Liver (tissue), 9 donors: ENCODE measurements around the gene WDR20. TPM values are rescaled to one million over a fixed set of nuclear protein-coding genes. Genes with fewer than 3 reads are reported as not detected.

ENCODE experiments used
- DNase-seq: peaks from one replicate; pipeline ENCODE4 v3.0.0-alpha.2; 2017; ENCODE audit warnings: low spot score
- H3K27ac ChIP-seq, 2 donors: one replicate each; pipeline ENCODE4 v1.7.0; 2013; ENCODE audit warnings: inconsistent platforms in 2 of 2, low read length in 2 of 2, control low read depth in 1 of 2, low read depth in 1 of 2, mild to moderate bottlenecking in 1 of 2
- H3K27me3 ChIP-seq, 4 donors: one replicate each; pipeline versions ENCODE4 v1.6.1 to v1.7.0; 2013; ENCODE audit warnings: low read length in 3 of 4, inconsistent platforms in 1 of 4, mild to moderate bottlenecking in 1 of 4, moderate library complexity in 1 of 4; ENCODE audit not compliant: control insufficient read depth in 4 of 4, insufficient read depth in 4 of 4
- H3K36me3 ChIP-seq, 4 donors: one replicate each; pipeline versions ENCODE4 v1.6.1 to v1.7.0; 2013; ENCODE audit warnings: low read length in 3 of 4, mild to moderate bottlenecking in 3 of 4, low read depth in 1 of 4, moderate library complexity in 1 of 4; ENCODE audit not compliant: control insufficient read depth in 4 of 4, insufficient read depth in 3 of 4
- H3K4me1 ChIP-seq, 4 donors: one replicate each; pipeline versions ENCODE4 v1.6.1 to v1.7.0; 2013; ENCODE audit warnings: low read length in 3 of 4, mild to moderate bottlenecking in 3 of 4, moderate library complexity in 1 of 4; ENCODE audit not compliant: control insufficient read depth in 4 of 4, insufficient read depth in 4 of 4
- H3K4me3 ChIP-seq, 3 donors: one replicate each; pipeline versions ENCODE4 v1.6.1 to v1.7.0; 2013; ENCODE audit warnings: low read length in 3 of 3, control low read depth in 1 of 3, low read depth in 1 of 3, mild to moderate bottlenecking in 1 of 3
- H3K9ac ChIP-seq, 2 donors: one replicate each; pipeline ENCODE4 v1.7.0; 2013; ENCODE audit warnings: low read length in 2 of 2, mild to moderate bottlenecking in 2 of 2, moderate library complexity in 2 of 2, control low read depth in 1 of 2, low read depth in 1 of 2
- H3K9me3 ChIP-seq, 4 donors: one replicate each; pipeline versions ENCODE4 v1.6.1 to v1.7.0; 2013; ENCODE audit warnings: low read length in 3 of 4; ENCODE audit not compliant: control insufficient read depth in 4 of 4
- ATF3 ChIP-seq: IDR thresholded peaks from 2 replicates; pipeline ENCODE4 v1.6.1; 2016; ENCODE audit warnings: antibody characterized with exemption
- CTCF ChIP-seq: fragments of 150-350 bp; IDR thresholded peaks from 2 replicates; pipeline ENCODE4 v1.5.1; 2017; ENCODE audit warnings: improper control_type of control experiment, low read depth, low read length; ENCODE audit not compliant: missing input control
- EGR1 ChIP-seq, 2 donors: IDR thresholded peaks; 2 replicates each; pipeline ENCODE4 v1.6.1; 2016 to 2018; ENCODE audit warnings: antibody characterized with exemption in 2 of 2, low read depth in 2 of 2
- FOXA1 ChIP-seq: IDR thresholded peaks from 2 replicates; pipeline ENCODE4 v1.6.1; 2016; ENCODE audit warnings: antibody characterized with exemption
- FOXA2 ChIP-seq: IDR thresholded peaks from 2 replicates; pipeline ENCODE4 v1.6.1; 2016; ENCODE audit warnings: antibody characterized with exemption
- GABPA ChIP-seq, 2 donors: IDR thresholded peaks in 1 of 2; conservative IDR thresholded peaks in 1 of 2; 2 replicates each; pipeline ENCODE4 v1.6.1; 2016; ENCODE audit warnings: antibody characterized with exemption in 2 of 2, mild to moderate bottlenecking in 1 of 2, moderate library complexity in 1 of 2
- HNF4A ChIP-seq, 2 donors: conservative IDR thresholded peaks; 2 replicates each; pipeline ENCODE4 v1.6.1; 2016; ENCODE audit warnings: antibody characterized with exemption in 2 of 2, mild to moderate bottlenecking in 2 of 2
- HNF4G ChIP-seq: IDR thresholded peaks from 2 replicates; pipeline ENCODE4 v1.6.1; 2016; ENCODE audit warnings: antibody characterized with exemption
- JUND ChIP-seq, 2 donors: IDR thresholded peaks; 2 replicates each; pipeline ENCODE4 v1.6.1; 2016; ENCODE audit warnings: antibody characterized with exemption in 2 of 2
- MAX ChIP-seq: IDR thresholded peaks from 2 replicates; pipeline ENCODE4 v1.6.1; 2016; ENCODE audit warnings: antibody characterized with exemption
- NR2F2 ChIP-seq: IDR thresholded peaks from 2 replicates; pipeline ENCODE4 v1.6.1; 2016; ENCODE audit warnings: antibody characterized with exemption
- RAD21 ChIP-seq, 2 donors: IDR thresholded peaks; 2 replicates each; pipeline ENCODE4 v1.6.1; 2016; ENCODE audit warnings: antibody characterized with exemption in 2 of 2, mild to moderate bottlenecking in 2 of 2
- REST ChIP-seq: IDR thresholded peaks from 2 replicates; pipeline ENCODE4 v1.6.1; 2016; ENCODE audit warnings: antibody characterized with exemption, mild to moderate bottlenecking
- RXRA ChIP-seq, 2 donors: IDR thresholded peaks; 2 replicates each; pipeline ENCODE4 v1.6.1; 2017 to 2018; ENCODE audit warnings: antibody characterized with exemption in 2 of 2, mild to moderate bottlenecking in 1 of 2
- SP1 ChIP-seq: IDR thresholded peaks from 2 replicates; pipeline ENCODE4 v1.6.1; 2018; ENCODE audit warnings: antibody characterized with exemption, mild to moderate bottlenecking
- TAF1 ChIP-seq: conservative IDR thresholded peaks from 2 replicates; pipeline ENCODE4 v1.6.1; 2016; ENCODE audit warnings: antibody characterized with exemption, mild to moderate bottlenecking
- YY1 ChIP-seq: IDR thresholded peaks from 2 replicates; pipeline ENCODE4 v1.6.1; 2016; ENCODE audit warnings: antibody characterized with exemption, mild to moderate bottlenecking
- WGBS: extraction: QIAGEN DNeasy Blood & Tissue Kit; methylation state at CpG from one replicate; pipeline ENCODE4 v1.1.7; 2013; 5-methylcytosine and 5-hydroxymethylcytosine counted together
- polyA plus RNA-seq, 2 donors: library from polyadenylated mRNA; stranded (reverse) in 1 of 2; unstranded in 1 of 2; fragments of 200-250 nt in 1 of 2; fragments of >200 nt in 1 of 2; fragmentation: Nextera tagmentation in 1 of 2; extraction: Ambion mirVana in 1 of 2; gene quantifications; one replicate each; pipeline versions ENCODE4 v1.2.1 to v1.2.3, GENCODE V29; 2013 to 2015
- total RNA-seq, 2 donors: library from RNA; depleted of rRNA; stranded (reverse); fragments of >200 nt; gene quantifications; one replicate each; pipeline ENCODE4 v1.2.3, GENCODE V29; 2014
- donor health status: healthy.
- donor health status: healthy.
- donor health status: healthy.
- donor health status: healthy.
- donor health status: healthy.

Gene WDR20
- total and polyA plus RNA-seq, 4 donors, result 6.5 to 18.5 (median 11.0) TPM

GRCh38 chr14:102158797-102159196, 19.1 kb downstream of the WDR20 start:
- Histone ChIP-seq H3K27ac (no peak overlapping the region), H3K4me3 (no peak overlapping the region), H3K9ac (no peak overlapping the region), H3K27me3 (no peaks in the 10 kb centered on the region), H3K36me3 (peaks cover 0 to 2% (median 0%) of the 10 kb centered on the region in 4 donors), H3K9me3 (no peaks in the 10 kb centered on the region), H3K4me1 (peaks cover 2 to 11% (median 6%) of the 10 kb centered on the region in 4 donors)
- no peak for TF ChIP-seq YY1
- no peak for TF ChIP-seq GABPA (IDR thresholded peaks at IDR 0.05 in 1 of 2, conservative IDR thresholded peaks at IDR 0.05 in 1 of 2)
- TF ChIP-seq TAF1, result no peak
- TF ChIP-seq RAD21 (IDR thresholded peaks at IDR 0.05), result no peak
- no peak for DNase-seq
- WGBS, result 97% methylated on average over 8 of the region's 8 CpGs

- Histone ChIP-seq H3K27me3 (no peaks in the 10 kb centered on the region), H3K9ac (no peak overlapping the region), H3K9me3 (no peaks in the 10 kb centered on the region), H3K27ac (no peak overlapping the region), H3K4me3 (no peak overlapping the region), H3K36me3 (peaks cover 0 to 1% (median 0%) of the 10 kb centered on the region in 4 donors), H3K4me1 (peaks cover 0 to 6% (median 2%) of the 10 kb centered on the region in 4 donors)
- no peak for DNase-seq
- WGBS, result 96% methylated on average over 4 of the region's 4 CpGs
- TF ChIP-seq MAX (no peak), ATF3 (no peak)
Observed at GRCh38 chr14:102159841-102160240, 20.1 kb downstream of the WDR20 start.

- H3K4me1 ChIP-seq, result no peaks in the 10 kb centered on the region
- H3K9ac ChIP-seq, result no peak overlapping the region
- no peak overlapping the region for H3K4me3 ChIP-seq
- no peak overlapping the region for H3K27ac ChIP-seq
- no peaks in the 10 kb centered on the region for H3K9me3 ChIP-seq
- WGBS, result 97% methylated on average over 4 of the region's 4 CpGs
- H3K27me3 ChIP-seq, result no peaks in the 10 kb centered on the region
- TF ChIP-seq RAD21 (IDR thresholded peaks at IDR 0.05) (no peak), TAF1 (no peak), FOXA2 (no peak), RXRA (IDR thresholded peaks at IDR 0.05) (no peak), NR2F2 (no peak), HNF4G (no peak), SP1 (no peak), ATF3 (no peak), MAX (no peak), HNF4A (conservative IDR thresholded peaks at IDR 0.05) (no peak), FOXA1 (no peak), REST (no peak), JUND (IDR thresholded peaks at IDR 0.05) (no peak), EGR1 (IDR thresholded peaks at IDR 0.05; ENCODE audit: low read depth in 2 of 2) (no peak), CTCF (no peak), GABPA (IDR thresholded peaks at IDR 0.05 in 1 of 2, conservative IDR thresholded peaks at IDR 0.05 in 1 of 2) (no peak)
- DNase-seq, result no peak
- peaks cover 0 to 1% (median 0%) of the 10 kb centered on the region in 4 donors for H3K36me3 ChIP-seq
Observed at GRCh38 chr14:102162487-102162886, 22.8 kb downstream of the WDR20 start.
